ENCODE results near the gene CCDC89. TPM values are rescaled to one million over a fixed set of nuclear protein-coding genes. Genes with fewer than 3 reads are reported as not detected.
A peak's percentile ranks its signal among the peaks of the same experiment; 100 is the strongest.

The CCDC89 gene
- total and polyA plus RNA-seq, 10 of the 15 experiments (the other 5 are each of a cell fraction or from before 2014, with no cell fraction given): 0.11 to 0.15 TPM; not detected in 8

- TF ChIP-seq SIN3A (IDR thresholded peaks at IDR 0.05; ENCODE audit: low read depth, low read length) (peak; percentile 18; the same call in 1 of the 2 replicates), RCOR1 (conservative IDR thresholded peaks at IDR 0.05; ENCODE audit: low read depth, low read length) (0 out of 2 replicates have a peak, but pooled peaks have one; percentile 11), POU2F2 (IDR thresholded peaks at IDR 0.05; ENCODE audit: borderline replicate concordance, low read depth, low read length) (peak; percentile 69; the same call in 2 of the 3 replicates), ZNF207 (IDR thresholded peaks at IDR 0.05; ENCODE audit: borderline replicate concordance) (peak; percentile 35; the same call in 1 of the 2 replicates), SPI1 (IDR thresholded peaks at IDR 0.05; ENCODE audit: borderline replicate concordance, insufficient read depth, low read depth, low read length) (no peak), ELK1 (IDR thresholded peaks at IDR 0.05; ENCODE audit: low read depth, low read length) (peak; percentile 63), BRCA1 (IDR thresholded peaks at IDR 0.05; ENCODE audit: low read depth, low read length) (peak; percentile 78), HDAC6 (IDR thresholded peaks at IDR 0.05; ENCODE audit: unreplicated experiment) (no peak), ATF3 (IDR thresholded peaks at IDR 0.05; ENCODE audit: borderline replicate concordance, extremely low read depth, low read depth, low read length) (no peak), TARDBP (IDR thresholded peaks at IDR 0.05; ENCODE audit: borderline replicate concordance) (0 out of 2 replicates have a peak, but pooled peaks have one; percentile 16), CREB1 (IDR thresholded peaks at IDR 0.05; ENCODE audit: low read depth) (peak; percentile 77), EGR1 (IDR thresholded peaks at IDR 0.05; ENCODE audit: borderline replicate concordance in 1 of 2, low read depth in 2 of 2, low read length in 2 of 2) (no peak), BACH1 (IDR thresholded peaks at IDR 0.05; ENCODE audit: borderline replicate concordance) (peak; percentile 67; the same call in 1 of the 2 replicates), STAT3 (IDR thresholded peaks at IDR 0.05; ENCODE audit: low read depth, low read length) (no peak), CHD2 (IDR thresholded peaks at IDR 0.05; ENCODE audit: borderline replicate concordance, low read depth, low read length) (peak; percentile 98), TCF12 (IDR thresholded peaks at IDR 0.05; ENCODE audit: low read depth, low read length) (peak; percentile 33; the same call in 1 of the 2 replicates)
These were observed 21.1 kb downstream of the CCDC89 start, which contains the start of gene CREBZF (continued) for GRCh38 chr11:85664615-85665481.

All from GM12878 (cell line).